Left forelimb (tissue), 1 donor: ENCODE results near the gene RSAD1.

Experiments
- DNase-seq: peaks from one replicate; pipeline ENCODE4 v3.0.0-alpha.2; 2018; ENCODE audit warnings: low spot score

The RSAD1 gene

DNA sequence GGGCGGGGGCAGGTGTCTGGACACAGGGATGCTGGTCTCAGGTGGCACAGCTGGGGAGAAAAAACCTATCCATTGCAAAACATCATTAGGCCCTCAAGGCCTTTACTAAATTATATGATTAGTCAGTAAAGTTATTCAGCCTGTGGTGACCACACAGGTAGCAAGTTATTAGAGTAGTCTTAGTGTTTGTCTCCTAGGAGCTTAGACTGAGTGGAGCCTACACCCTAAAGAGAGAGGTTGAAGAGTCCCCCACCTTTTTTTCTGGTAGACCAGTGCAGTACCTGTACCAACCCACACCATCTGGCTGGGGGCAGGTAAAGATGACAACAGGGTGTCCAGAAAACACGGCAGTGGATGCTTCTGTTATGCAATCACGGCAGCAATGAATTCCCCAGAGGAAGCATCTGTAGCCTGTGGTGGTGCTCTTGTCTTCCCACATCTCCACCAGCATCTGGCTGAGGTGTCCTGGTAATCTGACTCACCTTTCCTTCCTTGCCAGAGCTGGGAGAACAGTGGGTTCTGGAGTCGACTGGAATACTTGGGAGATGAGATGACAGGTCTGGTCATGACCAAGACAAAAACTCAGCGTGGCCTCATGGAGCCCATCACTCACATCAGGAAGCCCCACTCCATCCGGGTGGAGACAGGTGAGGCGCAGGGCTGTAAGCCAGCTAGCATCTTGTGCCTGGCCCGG lies 40.6 kb downstream of the RSAD1 start:
- no peak for DNase-seq

DNA sequence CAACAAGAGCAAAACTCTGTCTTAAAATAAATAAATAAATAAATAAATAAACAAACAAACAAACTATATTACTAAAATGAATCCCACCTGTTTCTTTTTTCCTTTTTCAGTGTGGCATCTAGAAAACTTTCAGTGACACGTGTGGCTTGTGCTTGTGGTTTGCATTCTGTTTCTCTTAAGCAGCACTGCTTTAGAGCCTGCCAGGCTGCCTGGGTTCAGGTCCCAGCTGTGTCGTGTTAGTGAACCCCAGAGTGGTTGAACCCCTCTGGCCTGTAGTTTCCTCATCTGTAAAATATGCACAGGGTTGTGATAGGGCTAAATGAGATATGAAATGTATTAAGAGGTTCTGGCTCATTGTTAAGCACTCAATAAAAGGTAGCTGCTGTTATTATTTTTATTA lies 41.8 kb downstream of the RSAD1 start:
- DNase-seq = no peak

DNA sequence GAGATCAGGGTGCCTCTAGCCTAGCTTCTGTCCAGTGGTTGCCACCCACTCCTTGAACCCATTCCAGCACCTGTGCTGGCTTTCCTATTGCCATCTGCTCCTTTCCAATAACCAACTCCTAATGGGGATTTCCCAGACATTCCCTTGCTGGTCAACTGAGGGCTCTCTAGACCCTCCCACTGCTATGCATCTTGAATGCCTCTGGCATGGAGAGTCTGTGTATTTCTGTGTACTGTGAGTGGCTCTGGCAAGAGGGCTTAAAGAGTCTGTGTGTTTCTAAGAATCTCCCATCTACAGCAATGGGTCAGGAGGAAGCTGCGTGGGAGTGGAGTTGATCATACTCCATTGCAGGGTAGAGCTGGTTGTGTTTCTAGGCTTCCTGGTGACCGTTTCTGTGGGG lies 42.9 kb downstream of the RSAD1 start:
- no peak for DNase-seq

DNA sequence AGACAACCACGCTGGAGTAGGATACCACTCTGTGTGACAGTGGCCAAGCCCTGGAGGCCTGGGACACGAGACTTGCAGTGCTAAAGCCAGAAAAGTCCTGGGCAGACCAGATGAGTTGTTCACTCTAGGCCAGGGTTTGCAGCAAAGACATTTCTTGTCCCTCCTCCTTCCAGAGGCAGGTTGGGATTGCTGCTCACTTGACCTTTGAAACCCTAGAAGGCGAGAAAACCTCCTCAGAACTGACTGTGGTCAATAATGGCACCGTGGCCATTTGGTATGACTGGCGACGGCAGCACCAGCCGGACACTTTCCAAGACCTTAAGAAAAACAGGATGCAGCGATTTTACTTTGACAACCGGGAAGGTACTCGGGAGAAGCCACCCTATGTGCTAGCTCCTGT lies 44.1 kb downstream of the RSAD1 start:
- no peak for DNase-seq

DNA sequence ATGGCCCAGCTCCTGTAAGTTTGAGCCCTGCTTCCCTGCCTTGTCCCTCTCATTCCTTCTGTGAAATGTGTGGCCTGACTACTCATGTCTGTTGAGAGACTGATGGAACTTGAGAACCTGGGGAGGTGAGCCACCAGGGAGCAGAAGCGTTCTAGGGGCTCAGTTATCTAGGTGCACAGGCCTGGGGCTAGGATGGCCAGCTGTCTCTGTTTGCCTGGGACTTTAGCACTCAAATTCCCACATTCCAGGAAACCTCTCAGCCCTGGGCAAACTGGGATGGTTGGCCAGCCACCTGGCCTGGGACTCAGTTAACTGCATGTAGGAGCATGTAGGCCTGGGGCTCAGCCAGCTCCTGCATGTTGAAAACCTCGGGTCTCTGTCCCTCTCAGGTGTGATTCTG lies 44.5 kb downstream of the RSAD1 start:
- no peak for DNase-seq

DNA sequence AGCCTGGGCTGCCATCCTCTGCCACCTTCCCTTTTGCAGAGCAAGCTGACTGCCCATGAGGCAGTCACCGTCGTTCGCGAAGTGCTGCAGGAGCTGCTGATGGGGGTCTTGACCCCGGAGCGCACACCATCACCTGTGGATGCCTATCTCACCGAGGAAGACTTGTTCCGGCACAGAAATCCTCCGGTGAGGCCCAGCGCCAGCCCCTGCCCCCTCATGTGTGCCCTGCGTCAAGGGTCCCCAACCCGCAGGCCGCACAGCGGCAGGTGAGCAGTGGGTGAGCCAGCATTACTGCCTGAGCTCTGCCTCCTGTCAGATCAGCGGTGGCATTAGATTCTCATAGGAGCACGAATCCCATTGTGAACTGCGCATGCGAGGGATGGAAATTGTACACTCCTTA lies 46.2 kb downstream of the RSAD1 start:
- no peak for DNase-seq

DNA sequence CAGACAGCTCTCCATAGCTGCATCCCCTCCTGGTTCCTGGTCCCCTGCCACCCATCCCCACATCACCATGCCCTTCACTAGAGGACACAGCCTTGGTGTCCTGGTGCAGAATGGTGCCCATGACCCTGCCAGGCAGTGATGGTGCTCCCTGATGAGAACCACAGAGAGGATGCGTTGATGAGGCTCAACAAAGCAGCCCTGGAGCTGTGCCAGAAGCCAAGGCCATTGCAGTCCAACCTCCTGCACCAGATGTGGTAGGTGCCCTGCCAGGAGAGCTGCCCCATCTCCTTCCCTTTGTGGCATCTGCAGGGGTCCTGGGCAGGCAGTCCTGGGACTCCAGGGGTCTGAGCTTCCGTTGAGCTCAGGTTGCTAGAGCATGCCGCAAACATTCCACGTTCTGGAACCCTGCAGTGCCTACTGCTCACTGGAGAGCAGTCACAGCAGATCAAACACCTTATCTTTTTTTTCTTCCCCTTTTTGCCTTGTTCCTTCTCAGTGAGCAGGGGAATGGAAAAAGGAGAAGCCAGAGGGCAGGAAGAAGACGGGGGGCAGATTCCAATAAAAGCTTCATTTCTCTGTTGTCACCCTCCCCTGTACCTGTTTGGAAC lies 48.6 kb downstream of the RSAD1 start:
- no peak for DNase-seq

DNA sequence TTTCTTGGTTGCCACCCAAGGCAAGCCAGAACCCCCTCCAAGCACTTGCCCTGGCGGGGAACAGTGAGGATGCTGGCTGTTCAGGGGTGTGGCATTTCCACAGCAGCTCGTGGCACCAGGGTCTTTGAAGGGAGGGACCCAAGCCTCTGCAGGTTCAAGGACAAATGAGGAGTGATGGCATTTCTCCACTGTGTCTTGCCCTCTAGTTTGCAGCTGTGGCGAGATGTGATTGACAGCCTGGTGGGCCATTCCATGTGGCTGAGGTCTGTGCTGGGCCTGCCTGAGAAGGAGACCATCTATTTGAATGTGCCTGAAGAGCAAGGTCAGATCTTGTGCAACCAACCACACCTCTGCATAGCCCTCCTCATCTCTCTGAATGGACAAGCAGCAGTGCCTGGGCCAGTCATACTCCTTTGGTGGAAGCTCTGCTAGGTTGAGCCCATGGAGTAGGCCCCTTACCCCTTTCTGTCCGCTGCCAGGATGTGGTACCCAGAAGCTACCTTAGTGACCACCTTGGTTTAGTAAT lies 49.4 kb downstream of the RSAD1 start:
- DNase-seq = no peak

DNA sequence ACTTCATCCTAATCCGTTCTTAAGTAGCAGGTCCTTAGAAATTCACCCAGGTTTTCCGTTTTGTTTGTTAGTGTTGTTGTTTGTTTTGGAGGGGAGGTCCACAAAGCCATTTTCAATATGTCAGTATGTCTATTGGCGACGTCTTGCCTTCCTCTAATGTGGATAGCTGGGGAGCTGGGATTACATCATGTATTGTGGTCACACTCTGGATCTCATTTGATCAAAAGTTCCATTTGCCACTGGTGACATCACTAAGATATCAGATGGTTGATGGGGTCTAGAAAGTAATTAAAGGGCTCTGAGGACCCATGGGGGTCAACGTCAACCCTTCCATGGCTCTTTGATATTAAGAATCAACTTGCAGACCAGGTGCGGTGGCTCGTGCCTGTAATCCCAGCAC lies 51.2 kb downstream of the RSAD1 start:
- DNase-seq = no peak

GRCh38 chr17:50531428-50532025 lies 52.9 kb downstream of the RSAD1 start:
- DNase-seq = no peak

- DNase-seq = no peak
These were observed 53.9 kb downstream of the RSAD1 start, which contains the start of gene EPN3 for GRCh38 chr17:50532452-50533024. TSS of gene EPN3 (plus strand) at chr17:50532735. CDS start at chr17:50536557, 3,822 bp downstream.

- DNase-seq = no peak
These were observed 54.5 kb downstream of the RSAD1 start for GRCh38 chr17:50533185-50533584.

DNA sequence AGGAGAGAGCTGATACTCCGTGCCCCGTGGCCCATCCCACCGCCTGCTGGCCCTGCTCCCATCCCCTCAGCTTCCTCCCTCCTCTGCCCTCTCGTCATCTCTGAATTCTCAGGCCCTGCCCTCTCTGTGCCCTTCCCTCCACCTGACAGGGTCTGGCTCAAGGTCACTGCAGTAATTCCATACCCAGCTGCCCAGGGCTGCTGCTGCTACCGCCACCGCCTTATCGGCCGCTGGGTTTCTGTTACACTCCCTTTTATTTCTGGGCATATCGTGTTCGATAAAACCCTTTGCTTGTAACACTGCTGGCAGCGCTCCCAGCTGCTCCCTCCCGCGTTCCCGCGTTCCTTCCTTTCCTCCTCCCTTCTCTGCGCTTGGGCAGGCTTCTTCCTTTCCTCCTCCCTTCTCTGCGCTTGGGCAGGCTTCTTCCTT lies 55.1 kb downstream of the RSAD1 start:
- DNase-seq = no peak

DNA sequence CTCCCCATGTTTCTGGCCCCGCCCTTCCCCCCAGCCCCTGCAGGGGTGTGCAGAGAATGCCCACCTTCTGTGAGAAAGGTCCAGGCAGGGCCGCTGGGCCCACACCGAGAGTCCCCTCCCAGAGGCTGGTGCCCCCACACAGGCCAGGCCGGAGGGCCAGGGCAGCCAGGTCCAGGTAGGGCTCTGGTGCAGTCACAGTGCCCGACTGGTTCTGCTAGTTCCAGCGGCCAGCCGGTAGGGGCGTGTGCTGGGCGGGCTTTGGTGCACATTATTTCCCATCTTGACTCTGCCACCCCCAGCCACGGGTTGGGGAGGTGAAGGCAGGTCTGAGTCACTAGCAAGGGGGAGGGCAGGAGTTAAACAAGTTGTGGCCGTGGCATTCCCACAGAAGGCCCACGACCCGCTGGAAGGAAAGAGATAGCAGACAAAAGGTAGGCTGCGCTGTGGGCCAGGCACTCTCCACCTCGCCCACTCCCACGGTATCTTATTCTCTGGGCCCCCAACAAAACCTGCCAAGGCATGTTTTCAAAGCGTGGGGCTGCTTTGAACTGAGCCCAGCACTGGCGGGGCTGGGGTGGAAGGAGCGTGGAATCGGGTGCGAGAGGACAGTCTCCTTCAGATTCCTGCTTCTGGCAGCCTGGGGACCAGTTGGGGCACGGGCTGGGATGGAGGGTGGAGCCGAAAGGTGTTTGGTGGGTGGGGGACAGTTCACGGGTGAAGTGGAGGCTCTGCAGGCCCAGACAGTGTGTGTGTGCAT lies 55.7 kb downstream of the RSAD1 start:
- DNase-seq = no peak

GRCh38 chr17:50534979-50535326 lies 56.3 kb downstream of the RSAD1 start:
- DNase-seq = no peak

GRCh38 chr17:50535407-50535806 lies 56.7 kb downstream of the RSAD1 start:
- no peak for DNase-seq
